Spleen (tissue), 11 donors: ENCODE results near the gene COQ10A. TPM values are rescaled to one million over a fixed set of nuclear protein-coding genes. Genes with fewer than 3 reads are reported as not detected.

Experiments
- DNase-seq: peaks from one replicate; pipeline ENCODE4 v3.0.0-alpha.2; 2020
- H3K27ac ChIP-seq, 8 donors: fragments of 200-600 bp; sonication (generic) in 7 of 8; 1 replicate in 4 of 8; 2 replicates in 4 of 8; pipeline versions ENCODE4 v1.5.0 to v1.8.0; 2016 to 2021; ENCODE audit warnings: inconsistent platforms in 4 of 8, mild to moderate bottlenecking in 4 of 8, moderate library complexity in 1 of 8
- H3K27me3 ChIP-seq, 7 donors: fragments of 200-600 bp; sonication (generic) in 6 of 7; replicated peaks in 1 of 7; 1 replicate in 4 of 7; 2 replicates in 3 of 7; pipeline versions ENCODE4 v1.5.0 to v1.8.0; 2016 to 2021; ENCODE audit warnings: inconsistent platforms in 3 of 7, mild to moderate bottlenecking in 1 of 7
- H3K36me3 ChIP-seq, 6 donors: fragments of 200-600 bp; sonication (generic) in 5 of 6; 1 replicate in 4 of 6; 2 replicates in 2 of 6; pipeline versions ENCODE4 v1.5.0 to v1.8.0; 2016 to 2021; ENCODE audit warnings: inconsistent platforms in 2 of 6
- H3K4me1 ChIP-seq, 6 donors: fragments of 200-600 bp; sonication (generic) in 5 of 6; 1 replicate in 3 of 6; 2 replicates in 3 of 6; pipeline versions ENCODE4 v1.5.0 to v1.8.0; 2016 to 2021; ENCODE audit warnings: inconsistent platforms in 3 of 6
- H3K4me3 ChIP-seq, 8 donors: fragments of 200-600 bp; sonication (generic) in 7 of 8; 1 replicate in 4 of 8; 2 replicates in 4 of 8; pipeline versions ENCODE4 v1.5.0 to v1.8.0; 2016 to 2021; ENCODE audit warnings: inconsistent platforms in 4 of 8, mild to moderate bottlenecking in 4 of 8, moderate library complexity in 2 of 8
- H3K9me3 ChIP-seq, 8 donors: fragments of 200-600 bp; sonication (generic) in 7 of 8; 1 replicate in 4 of 8; 2 replicates in 4 of 8; pipeline versions ENCODE4 v1.5.0 to v1.8.0; 2016 to 2021; ENCODE audit warnings: inconsistent platforms in 4 of 8
- POLR2A ChIP-seq, 3 donors: fragments of 450-650 bp; IDR thresholded peaks; one replicate each; pipeline ENCODE4 v1.5.1; 2017; ENCODE audit warnings: antibody characterized with exemption in 3 of 3, mild to moderate bottlenecking in 1 of 3
- POLR2AphosphoS5 ChIP-seq, 3 donors: sonication (generic); formaldehyde crosslinking; IDR thresholded peaks; one replicate each; pipeline ENCODE4 v1.5.1; 2017; ENCODE audit warnings: antibody characterized with exemption in 3 of 3
- WGBS, 5 donors: extraction: QIAGEN DNeasy Blood & Tissue Kit in 3 of 5; methylation state at CpG; one replicate each; pipeline versions ENCODE4 v1.1.5 to v1.1.7; 2013 to 2018; 5-methylcytosine and 5-hydroxymethylcytosine counted together
- intact Hi-C: fragments of 100-400 bp; cut with DNase I; formaldehyde crosslinking; loops from one replicate; pipeline ENCODE4 v1.15.0; 2023; ENCODE audit warnings: low total_unique reads
- polyA plus RNA-seq, 3 donors: library from polyadenylated mRNA; stranded (reverse); fragments of 200-250 nt; gene quantifications; one replicate each; pipeline ENCODE4 v1.2.1, GENCODE V29; 2013
- total RNA-seq, 7 donors: library from RNA; depleted of rRNA in 3 of 7; stranded (reverse); fragments of >200 nt in 3 of 7; fragmentation: NEBNext Ultra II Directional in 4 of 7; extraction: Animal tissue kit (Norgen Biotek cat#: 25700) in 4 of 7; gene quantifications; one replicate each; pipeline versions ENCODE4 v1.1.0 to v1.2.1, GENCODE V29; 2016 to 2021
- TF ChIP-seq, protein P1 (sequence below), 11 experiments: fragments of 200-600 bp in 7 of 11; fragments of 450-650 bp in 4 of 11; sonication (generic) in 4 of 11; IDR thresholded peaks in 8 of 11; conservative IDR thresholded peaks in 3 of 11; 1 replicate in 7 of 11; 2 replicates in 4 of 11; pipeline versions ENCODE4 v1.4.0 to v1.8.0; 2016 to 2021; ENCODE audit warnings: antibody characterized with exemption in 11 of 11, inconsistent platforms in 4 of 11, mild to moderate bottlenecking in 1 of 11
- donor health status: healthy with polysubstance abuse.
- donor health status: DM: no; HTN: no; CAD: no; lungs with moderate emphysema.
- donor health status: DM: no; HTN: no; CAD: no.
- donor health status: Bipolar disorder and iron deficiency.
- donor health status: healthy.
- donor health status: DM: no; HTN: no; CAD: no.
- donor health status: DM: yes; HTN: yes; CAD: no.

The COQ10A gene
- total and polyA plus RNA-seq, 10 donors: 13.9 to 37.3 (median 20.1) TPM

DNA sequence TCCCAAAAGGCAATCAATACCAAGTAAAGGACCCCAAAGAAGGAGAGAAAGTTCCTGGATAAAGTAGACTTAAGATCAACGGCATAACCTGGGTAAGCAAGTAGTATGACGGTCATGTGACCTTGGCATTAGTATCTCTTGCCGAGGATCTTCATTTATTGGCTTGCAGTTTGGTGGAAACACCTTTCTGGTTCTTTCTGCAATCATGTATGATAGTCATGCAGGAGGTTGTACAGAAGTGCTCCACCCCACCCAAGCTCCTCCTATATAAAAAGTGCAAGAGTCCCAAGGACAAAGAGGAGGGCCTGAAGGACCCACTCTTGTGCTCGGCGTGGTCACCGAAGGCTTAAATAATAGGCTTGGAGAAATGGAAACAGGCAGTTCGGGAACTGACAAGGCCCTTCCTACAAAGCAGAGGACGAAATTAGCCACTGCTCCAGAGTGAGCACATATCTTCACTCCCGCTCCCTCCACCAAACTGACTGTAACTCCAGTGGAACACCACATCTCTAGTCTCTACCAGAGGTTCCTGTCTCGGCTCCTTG is 32.6 kb downstream of the COQ10A start:
- TF ChIP-seq, protein P1, sequence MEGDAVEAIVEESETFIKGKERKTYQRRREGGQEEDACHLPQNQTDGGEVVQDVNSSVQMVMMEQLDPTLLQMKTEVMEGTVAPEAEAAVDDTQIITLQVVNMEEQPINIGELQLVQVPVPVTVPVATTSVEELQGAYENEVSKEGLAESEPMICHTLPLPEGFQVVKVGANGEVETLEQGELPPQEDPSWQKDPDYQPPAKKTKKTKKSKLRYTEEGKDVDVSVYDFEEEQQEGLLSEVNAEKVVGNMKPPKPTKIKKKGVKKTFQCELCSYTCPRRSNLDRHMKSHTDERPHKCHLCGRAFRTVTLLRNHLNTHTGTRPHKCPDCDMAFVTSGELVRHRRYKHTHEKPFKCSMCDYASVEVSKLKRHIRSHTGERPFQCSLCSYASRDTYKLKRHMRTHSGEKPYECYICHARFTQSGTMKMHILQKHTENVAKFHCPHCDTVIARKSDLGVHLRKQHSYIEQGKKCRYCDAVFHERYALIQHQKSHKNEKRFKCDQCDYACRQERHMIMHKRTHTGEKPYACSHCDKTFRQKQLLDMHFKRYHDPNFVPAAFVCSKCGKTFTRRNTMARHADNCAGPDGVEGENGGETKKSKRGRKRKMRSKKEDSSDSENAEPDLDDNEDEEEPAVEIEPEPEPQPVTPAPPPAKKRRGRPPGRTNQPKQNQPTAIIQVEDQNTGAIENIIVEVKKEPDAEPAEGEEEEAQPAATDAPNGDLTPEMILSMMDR (IDR thresholded peaks at IDR 0.05 in 8 of 11, conservative IDR thresholded peaks at IDR 0.05 in 3 of 11): no peak
- TF ChIP-seq POLR2AphosphoS5 (IDR thresholded peaks at IDR 0.05) (no peak), POLR2A (IDR thresholded peaks at IDR 0.05) (no peak)
- Histone ChIP-seq H3K27ac (peak overlapping the region; percentile 91 to 99 (median 95)), H3K4me3 (peak overlapping the region; percentile 84 to 95 (median 94)), H3K9me3 (no peaks in the 10 kb centered on the region), H3K4me1 (peaks cover 25 to 82% (median 69%) of the 10 kb centered on the region in 6 donors), H3K27me3 (no peaks in the 10 kb centered on the region), H3K36me3 (peaks cover 0 to 51% (median 0%) of the 10 kb centered on the region in 6 donors)
- DNase-seq: no peak
- 1 to 2% (median 1%) methylated on average over 10 of the region's 10 CpGs for WGBS, 5 donors
- intact Hi-C loops: no loop called here

DNA sequence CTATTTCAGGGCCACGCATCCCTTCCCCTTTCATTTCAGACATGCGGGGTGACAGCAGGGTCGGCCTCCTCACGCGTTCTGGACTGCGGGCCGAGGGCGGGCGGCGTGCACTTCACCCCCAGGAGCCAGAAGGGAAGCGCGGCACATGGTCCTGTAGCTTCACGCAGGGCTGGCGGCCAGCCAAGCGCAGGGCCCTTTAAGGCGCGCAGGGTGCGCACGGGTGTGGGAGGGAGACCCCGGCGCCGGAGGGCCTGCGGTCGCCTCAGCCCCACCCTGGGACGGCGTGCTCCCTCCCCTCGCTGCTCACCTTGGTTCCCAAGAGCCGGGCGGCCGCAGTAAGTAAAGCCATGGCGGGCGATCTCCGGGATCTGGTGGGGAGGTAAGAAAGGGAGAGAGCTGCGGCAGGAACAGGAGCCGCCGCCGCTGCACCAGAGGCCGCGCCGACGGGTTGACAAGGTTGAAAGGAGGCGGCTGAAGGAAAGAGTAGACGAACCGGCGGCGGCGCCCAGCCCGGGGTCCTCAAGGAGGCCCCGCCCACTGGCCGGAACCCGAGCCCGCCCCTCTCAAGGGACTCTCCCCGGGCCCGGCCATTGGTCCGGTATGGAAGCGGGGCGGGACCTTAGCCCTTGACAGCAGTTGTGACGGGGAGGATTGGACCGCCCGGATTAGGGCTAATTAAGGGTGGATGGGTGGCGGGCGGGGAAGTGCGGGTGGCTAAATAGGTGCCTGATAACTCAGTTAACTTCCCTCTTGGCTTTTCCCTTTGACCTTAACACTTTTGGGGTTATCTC is 33.3 kb downstream of the COQ10A start, which contains the start of gene CS:
Gene CS, minus strand, starts transcription at position 478 of the 791 bp plus-strand sequence. Its CDS starts 129 bp downstream, at position 349.
- TF ChIP-seq POLR2AphosphoS5 (IDR thresholded peaks at IDR 0.05): peak; percentile 88 to 95 (median 93)
- TF ChIP-seq POLR2A (IDR thresholded peaks at IDR 0.05): peak in 2 of 3 donors; percentile 4 to 13
- TF ChIP-seq, protein P1 (IDR thresholded peaks at IDR 0.05 in 8 of 11, conservative IDR thresholded peaks at IDR 0.05 in 3 of 11): peak in 1 of 11 experiments; percentile 41
- H3K27ac ChIP-seq: peak within 1 kb of the TSS; percentile 91 to 99 (median 95)
- peak within 1 kb of the TSS; percentile 84 to 95 (median 94) for H3K4me3 ChIP-seq
- H3K27me3 ChIP-seq: no peaks in the 10 kb centered on the region
- intact Hi-C loops: no loop called here
- H3K36me3 ChIP-seq: peaks cover 0 to 51% (median 0%) of the 10 kb centered on the region in 6 donors
- no peaks in the 10 kb centered on the region for H3K9me3 ChIP-seq
- H3K4me1 ChIP-seq: peaks cover 25 to 75% (median 65%) of the 10 kb centered on the region in 6 donors
- peak; percentile 100 for DNase-seq
- 0 to 2% (median 0%) methylated on average over 39 to 63 of the region's 63 CpGs for WGBS, 5 donors

DNA sequence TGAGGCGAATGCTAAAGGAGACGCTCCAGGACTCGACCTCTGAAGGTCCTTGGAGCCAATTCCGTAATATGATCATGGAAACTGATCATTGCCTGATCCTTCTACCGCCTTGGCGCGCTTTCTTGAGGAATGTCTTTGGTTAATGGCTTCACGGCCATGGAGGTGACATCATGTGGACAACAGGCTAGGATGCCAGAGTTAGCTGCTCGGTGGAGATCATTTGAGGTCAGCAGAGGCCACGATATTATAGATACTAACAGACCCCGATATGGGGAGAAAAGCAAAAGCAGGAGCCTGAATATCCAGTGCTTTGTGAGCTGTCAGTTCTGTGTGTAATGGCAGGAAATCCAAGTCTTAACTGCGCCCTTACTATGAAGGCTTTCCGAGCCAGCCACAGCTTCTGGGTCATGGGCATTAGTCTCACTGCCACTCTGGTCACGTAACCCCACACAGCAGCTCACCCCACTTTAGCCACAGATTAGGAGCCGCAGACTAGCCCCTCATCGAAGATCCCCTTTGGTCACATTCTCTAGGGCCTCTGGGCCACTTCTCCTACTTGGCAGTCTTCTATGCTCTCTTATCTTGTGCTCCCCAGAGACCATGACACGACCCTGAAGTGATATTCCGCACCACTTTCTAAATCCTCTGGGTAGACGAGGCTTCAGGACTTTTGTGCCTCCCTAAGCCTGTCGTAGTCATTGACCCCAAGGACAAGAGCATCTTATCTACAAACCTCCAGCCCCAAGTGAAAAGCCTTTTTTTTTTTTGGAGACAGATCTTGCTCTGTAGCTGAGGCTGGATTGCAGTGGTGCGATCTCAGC is 34.1 kb downstream of the COQ10A start:
- intact Hi-C loops: no loop called here
- H3K4me1 ChIP-seq: peaks cover 25 to 67% (median 63%) of the 10 kb centered on the region in 6 donors
- peak overlapping the region; percentile 91 to 99 (median 95) for H3K27ac ChIP-seq
- WGBS, 5 donors: 50 to 57% (median 54%) methylated on average over 21 of the region's 21 CpGs
- TF ChIP-seq, protein P1 (IDR thresholded peaks at IDR 0.05 in 8 of 11, conservative IDR thresholded peaks at IDR 0.05 in 3 of 11): no peak
- TF ChIP-seq POLR2AphosphoS5 (IDR thresholded peaks at IDR 0.05): no peak
- TF ChIP-seq POLR2A (IDR thresholded peaks at IDR 0.05): no peak
- no peak for DNase-seq
- H3K4me3 ChIP-seq: peak overlapping the region; percentile 84 to 95 (median 94)
- no peaks in the 10 kb centered on the region for H3K27me3 ChIP-seq
- H3K36me3 ChIP-seq: peaks cover 0 to 52% (median 5%) of the 10 kb centered on the region in 6 donors
- H3K9me3 ChIP-seq: no peaks in the 10 kb centered on the region
